ENCODE measurements around the gene SORBS1.

SORBS1 gene

DNA sequence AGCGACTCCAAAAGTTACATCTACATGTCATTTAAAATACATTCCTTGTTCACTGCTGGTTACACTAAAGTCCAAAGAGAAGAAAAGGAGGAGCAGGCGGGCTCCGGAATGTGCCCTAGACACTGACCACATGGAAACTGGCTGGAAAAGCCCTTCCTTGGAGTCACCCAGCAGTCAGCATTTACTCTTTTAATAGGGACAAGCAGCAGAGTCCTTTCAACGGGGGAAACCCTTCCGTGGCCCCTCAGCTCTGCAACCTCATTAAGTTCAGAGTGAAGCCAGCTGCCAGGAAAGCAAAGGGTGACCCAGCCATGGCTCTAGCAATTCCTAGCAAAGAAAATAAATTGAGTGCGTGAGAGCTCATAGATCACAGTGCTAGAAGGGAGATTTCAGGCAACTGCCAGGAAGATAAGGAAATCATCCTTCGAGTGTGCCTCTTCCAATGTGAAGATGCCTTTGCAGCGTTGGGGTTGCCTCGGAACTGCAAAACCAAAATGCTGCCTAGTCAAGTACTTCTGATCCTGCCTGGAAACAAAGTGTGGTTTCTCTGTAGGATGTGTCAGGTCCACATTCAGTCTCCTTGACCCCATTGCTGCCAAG lies 101.6 kb downstream of the SORBS1 start:
- Histone ChIP-seq H3K4me3 (ENCODE audit: insufficient read depth, low read length, poor library complexity, severe bottlenecking) (no peak overlapping the region), H2AFZ (ENCODE audit: low read depth, low read length, severe bottlenecking) (no peak overlapping the region), H3K27ac (ENCODE audit: low read depth, low read length) (no peak overlapping the region), H3K27me3 (ENCODE audit: low read length) (no peaks in the 10 kb centered on the region), H3K79me2 (ENCODE audit: insufficient read depth, low read length) (no peaks in the 10 kb centered on the region), H3F3A (ENCODE audit: insufficient read depth) (no peaks in the 10 kb centered on the region), H3K9ac (ENCODE audit: low read length) (no peak overlapping the region), H4K20me1 (ENCODE audit: low read depth, low read length) (no peaks in the 10 kb centered on the region), H3K9me2 (replicated peaks; ENCODE audit: insufficient read depth, low read length) (no peaks in the 10 kb centered on the region), H3K36me3 (ENCODE audit: low read length) (no peaks in the 10 kb centered on the region), H3K9me3 (ENCODE audit: insufficient read depth, low read length) (no peaks in the 10 kb centered on the region), H3K4me2 (ENCODE audit: low read depth, low read length, poor library complexity, severe bottlenecking) (no peak overlapping the region)
- TF ChIP-seq, protein P1, sequence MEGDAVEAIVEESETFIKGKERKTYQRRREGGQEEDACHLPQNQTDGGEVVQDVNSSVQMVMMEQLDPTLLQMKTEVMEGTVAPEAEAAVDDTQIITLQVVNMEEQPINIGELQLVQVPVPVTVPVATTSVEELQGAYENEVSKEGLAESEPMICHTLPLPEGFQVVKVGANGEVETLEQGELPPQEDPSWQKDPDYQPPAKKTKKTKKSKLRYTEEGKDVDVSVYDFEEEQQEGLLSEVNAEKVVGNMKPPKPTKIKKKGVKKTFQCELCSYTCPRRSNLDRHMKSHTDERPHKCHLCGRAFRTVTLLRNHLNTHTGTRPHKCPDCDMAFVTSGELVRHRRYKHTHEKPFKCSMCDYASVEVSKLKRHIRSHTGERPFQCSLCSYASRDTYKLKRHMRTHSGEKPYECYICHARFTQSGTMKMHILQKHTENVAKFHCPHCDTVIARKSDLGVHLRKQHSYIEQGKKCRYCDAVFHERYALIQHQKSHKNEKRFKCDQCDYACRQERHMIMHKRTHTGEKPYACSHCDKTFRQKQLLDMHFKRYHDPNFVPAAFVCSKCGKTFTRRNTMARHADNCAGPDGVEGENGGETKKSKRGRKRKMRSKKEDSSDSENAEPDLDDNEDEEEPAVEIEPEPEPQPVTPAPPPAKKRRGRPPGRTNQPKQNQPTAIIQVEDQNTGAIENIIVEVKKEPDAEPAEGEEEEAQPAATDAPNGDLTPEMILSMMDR (IDR thresholded peaks at IDR 0.05; ENCODE audit: insufficient read depth, low read length, poor library complexity, severe bottlenecking): no peak

DNA sequence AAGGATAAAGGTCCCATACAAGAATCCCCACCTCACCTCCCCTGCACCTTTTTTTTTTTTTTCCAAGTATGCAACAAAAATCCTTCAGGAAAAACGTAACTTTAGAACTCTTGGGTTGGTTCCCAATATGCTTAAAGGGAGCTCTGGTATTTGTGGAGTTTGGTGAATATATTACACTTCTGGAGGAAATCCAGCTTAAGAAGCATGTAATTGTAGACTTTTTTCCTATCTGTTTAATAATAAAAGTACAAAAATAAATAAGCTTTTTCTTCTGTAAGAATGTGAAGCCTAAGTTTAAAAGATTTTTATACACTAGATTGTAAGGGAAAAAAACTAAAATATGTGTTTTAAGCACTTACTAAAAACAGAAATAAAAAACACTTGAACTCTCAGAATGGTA lies 102.3 kb downstream of the SORBS1 start:
- Histone ChIP-seq H3K9ac (ENCODE audit: low read length) (no peak overlapping the region), H3K4me2 (ENCODE audit: low read depth, low read length, poor library complexity, severe bottlenecking) (no peak overlapping the region), H3K9me2 (replicated peaks; ENCODE audit: insufficient read depth, low read length) (no peaks in the 10 kb centered on the region), H4K20me1 (ENCODE audit: low read depth, low read length) (no peaks in the 10 kb centered on the region), H3K9me3 (ENCODE audit: insufficient read depth, low read length) (no peaks in the 10 kb centered on the region), H3K79me2 (ENCODE audit: insufficient read depth, low read length) (no peaks in the 10 kb centered on the region), H3K4me3 (ENCODE audit: insufficient read depth, low read length, poor library complexity, severe bottlenecking) (no peak overlapping the region), H2AFZ (ENCODE audit: low read depth, low read length, severe bottlenecking) (no peak overlapping the region), H3F3A (ENCODE audit: insufficient read depth) (no peaks in the 10 kb centered on the region), H3K27me3 (ENCODE audit: low read length) (no peaks in the 10 kb centered on the region), H3K36me3 (ENCODE audit: low read length) (no peaks in the 10 kb centered on the region), H3K27ac (ENCODE audit: low read depth, low read length) (no peak overlapping the region)
- TF ChIP-seq, protein P1 (IDR thresholded peaks at IDR 0.05; ENCODE audit: insufficient read depth, low read length, poor library complexity, severe bottlenecking): no peak
- TF ChIP-seq EZH2phosphoT487 (conservative IDR thresholded peaks at IDR 0.05; ENCODE audit: low read length): no peak

DNA sequence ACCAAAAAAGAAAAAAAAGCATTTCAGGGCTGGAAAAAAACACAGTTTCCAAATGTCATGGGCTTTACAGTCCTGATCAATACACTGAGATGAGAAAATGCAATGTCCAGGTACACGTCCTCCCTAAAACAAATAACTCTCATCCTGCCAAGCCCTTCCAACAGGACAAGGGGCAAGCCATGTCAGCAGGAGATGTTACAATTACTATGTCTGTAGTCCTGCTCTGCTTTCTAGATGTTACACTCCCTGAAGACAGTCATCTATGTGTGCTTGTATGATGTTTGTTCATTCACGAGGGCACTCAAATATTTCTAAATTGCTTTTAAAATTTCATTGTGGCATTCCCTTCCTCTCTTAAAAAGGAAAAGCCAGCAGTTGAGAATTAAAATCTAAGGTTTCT lies 103.2 kb downstream of the SORBS1 start:
- no peaks in the 10 kb centered on the region for H3K9me3 ChIP-seq (ENCODE audit: insufficient read depth, low read length)
- no peaks in the 10 kb centered on the region for H4K20me1 ChIP-seq (ENCODE audit: low read depth, low read length)
- TF ChIP-seq, protein P1 (IDR thresholded peaks at IDR 0.05; ENCODE audit: insufficient read depth, low read length, poor library complexity, severe bottlenecking): no peak
- no peak for TF ChIP-seq EZH2phosphoT487 (conservative IDR thresholded peaks at IDR 0.05; ENCODE audit: low read length)
- H3K36me3 ChIP-seq (ENCODE audit: low read length): no peaks in the 10 kb centered on the region
- no peak overlapping the region for H3K4me2 ChIP-seq (ENCODE audit: low read depth, low read length, poor library complexity, severe bottlenecking)
- no peaks in the 10 kb centered on the region for H3K27me3 ChIP-seq (ENCODE audit: low read length)
- H3K27ac ChIP-seq (ENCODE audit: low read depth, low read length): no peak overlapping the region
- H3K9ac ChIP-seq (ENCODE audit: low read length): no peak overlapping the region
- H3K9me2 ChIP-seq (replicated peaks; ENCODE audit: insufficient read depth, low read length): no peaks in the 10 kb centered on the region
- no peaks in the 10 kb centered on the region for H3K79me2 ChIP-seq (ENCODE audit: insufficient read depth, low read length)
- H2AFZ ChIP-seq (ENCODE audit: low read depth, low read length, severe bottlenecking): no peak overlapping the region
- H3F3A ChIP-seq (ENCODE audit: insufficient read depth): no peaks in the 10 kb centered on the region
- no peak overlapping the region for H3K4me3 ChIP-seq (ENCODE audit: insufficient read depth, low read length, poor library complexity, severe bottlenecking)

All from SU-DHL-6 (cell line).